AG08396 (cell line): Measurements from ENCODE around the gene ATP1A2.
"Not testable (repeated sequence)": the region's sequence is repeated elsewhere in the genome, so short reads cannot be mapped to it uniquely, and the experiment has no call there.

Experiments used
- DNase-seq: peaks from one replicate; pipeline ENCODE4 v3.0.0; 2012; ENCODE audit warnings: low spot score, mixed read lengths

Gene ATP1A2

GRCh38 chr1:160124705-160125478, 9.3 kb downstream of the ATP1A2 start:
- DNase-seq, result peak; percentile 83

DNA sequence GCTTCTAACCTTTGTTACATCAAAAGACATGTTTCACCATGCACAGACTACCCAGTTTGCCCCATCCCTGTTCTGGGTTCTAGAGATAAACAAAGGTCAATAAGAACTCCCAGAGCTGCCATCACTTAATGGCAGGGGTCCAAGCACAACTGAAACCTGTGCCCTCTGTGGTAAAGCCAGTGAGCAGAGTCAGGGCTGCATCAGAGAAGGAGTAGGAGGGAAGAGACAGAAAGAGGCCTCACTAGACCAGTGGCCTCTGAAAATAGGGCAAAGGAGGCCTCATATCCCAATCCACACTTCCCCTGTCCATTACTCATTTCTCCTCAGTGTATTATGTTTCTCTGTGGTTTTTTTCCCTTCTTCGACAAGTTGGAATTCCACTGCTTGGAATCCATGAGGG, 10.2 kb downstream of the ATP1A2 start:
- DNase-seq, result no peak

- not testable (repeated sequence) for DNase-seq
Observed at GRCh38 chr1:160126342-160126741, 10.8 kb downstream of the ATP1A2 start.

DNA sequence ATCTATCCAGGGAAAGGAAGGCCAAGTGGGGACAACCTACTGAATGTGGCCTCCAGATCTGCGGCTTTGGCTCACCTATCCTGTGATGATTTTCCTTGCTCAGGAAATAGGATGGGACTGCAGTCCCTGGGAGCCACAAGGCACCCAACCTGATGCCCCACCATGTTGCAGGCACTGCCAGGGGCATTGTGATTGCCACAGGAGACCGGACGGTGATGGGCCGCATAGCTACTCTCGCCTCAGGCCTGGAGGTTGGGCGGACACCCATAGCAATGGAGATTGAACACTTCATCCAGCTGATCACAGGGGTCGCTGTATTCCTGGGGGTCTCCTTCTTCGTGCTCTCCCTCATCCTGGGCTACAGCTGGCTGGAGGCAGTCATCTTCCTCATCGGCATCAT, 11.8 kb downstream of the ATP1A2 start:
- no peak for DNase-seq

DNA sequence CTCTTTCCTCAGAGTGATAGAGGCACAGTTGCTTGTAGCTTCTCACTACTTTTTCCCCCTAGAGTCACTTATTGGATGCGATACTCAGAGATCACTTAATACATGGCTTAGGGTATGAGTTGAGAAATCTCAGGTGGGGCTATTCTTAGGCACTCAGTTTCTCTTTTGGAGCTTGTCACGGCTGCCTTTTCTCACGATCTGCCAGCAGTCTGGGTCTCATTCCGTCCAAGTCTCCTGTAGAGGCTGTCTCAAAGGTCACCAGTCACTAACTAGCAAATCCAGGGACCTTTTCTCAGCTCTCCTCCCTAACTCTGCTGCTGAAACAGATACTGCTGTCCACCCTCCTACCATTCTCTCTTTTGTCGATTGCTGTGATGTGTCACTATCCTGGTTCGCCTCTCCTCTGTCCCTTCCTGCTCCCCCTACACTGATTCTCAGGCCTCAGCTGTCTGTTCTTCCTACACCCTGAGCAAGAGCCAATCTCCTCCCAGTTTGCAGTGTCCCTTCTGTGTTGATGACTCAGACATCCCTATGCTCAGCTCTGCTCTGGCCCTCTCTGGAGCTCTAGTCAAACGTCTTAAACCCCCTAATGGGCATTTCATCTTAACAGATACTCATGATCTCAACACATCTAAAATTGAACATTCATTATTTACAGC, 12.4 kb downstream of the ATP1A2 start:
- DNase-seq, result peak; percentile 67

DNA sequence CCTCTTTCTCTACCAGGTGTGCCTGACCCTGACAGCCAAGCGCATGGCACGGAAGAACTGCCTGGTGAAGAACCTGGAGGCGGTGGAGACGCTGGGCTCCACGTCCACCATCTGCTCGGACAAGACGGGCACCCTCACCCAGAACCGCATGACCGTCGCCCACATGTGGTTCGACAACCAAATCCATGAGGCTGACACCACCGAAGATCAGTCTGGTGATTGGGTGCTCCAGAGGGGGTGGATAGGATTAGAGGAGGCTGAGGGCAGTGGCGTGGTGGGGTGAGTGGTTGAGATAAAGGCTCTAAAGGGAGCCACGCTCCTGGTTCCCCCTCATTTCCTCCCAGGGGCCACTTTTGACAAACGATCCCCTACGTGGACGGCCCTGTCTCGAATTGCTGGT, 13.1 kb downstream of the ATP1A2 start:
- DNase-seq, result no peak

GRCh38 chr1:160129046-160129445, 13.5 kb downstream of the ATP1A2 start:
- peak; percentile 35 for DNase-seq

- DNase-seq, result no peak
Observed at GRCh38 chr1:160129558-160129957, 14.0 kb downstream of the ATP1A2 start.

DNA sequence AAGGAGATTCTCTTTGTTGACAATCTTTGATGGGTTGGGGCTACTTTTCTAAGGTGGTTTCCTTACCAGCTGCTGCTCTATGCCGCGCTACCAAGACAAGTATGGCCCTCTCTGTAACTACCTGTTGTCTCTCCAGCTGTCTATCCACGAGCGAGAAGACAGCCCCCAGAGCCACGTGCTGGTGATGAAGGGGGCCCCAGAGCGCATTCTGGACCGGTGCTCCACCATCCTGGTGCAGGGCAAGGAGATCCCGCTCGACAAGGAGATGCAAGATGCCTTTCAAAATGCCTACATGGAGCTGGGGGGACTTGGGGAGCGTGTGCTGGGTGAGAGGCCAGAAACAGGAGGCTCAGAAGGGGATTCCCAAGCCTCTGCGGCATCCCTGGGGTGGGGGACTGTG, 14.4 kb downstream of the ATP1A2 start:
- DNase-seq, result no peak

- no peak for DNase-seq
Observed at GRCh38 chr1:160130486-160130885, 14.9 kb downstream of the ATP1A2 start.

- no peak for DNase-seq
Observed at GRCh38 chr1:160130939-160131338, 15.4 kb downstream of the ATP1A2 start.

GRCh38 chr1:160131803-160132565, 16.4 kb downstream of the ATP1A2 start:
- DNase-seq, result no peak

GRCh38 chr1:160133990-160134770, 18.6 kb downstream of the ATP1A2 start:
- DNase-seq, result no peak

- no peak for DNase-seq
Observed at GRCh38 chr1:160134791-160135572, 19.4 kb downstream of the ATP1A2 start.

DNA sequence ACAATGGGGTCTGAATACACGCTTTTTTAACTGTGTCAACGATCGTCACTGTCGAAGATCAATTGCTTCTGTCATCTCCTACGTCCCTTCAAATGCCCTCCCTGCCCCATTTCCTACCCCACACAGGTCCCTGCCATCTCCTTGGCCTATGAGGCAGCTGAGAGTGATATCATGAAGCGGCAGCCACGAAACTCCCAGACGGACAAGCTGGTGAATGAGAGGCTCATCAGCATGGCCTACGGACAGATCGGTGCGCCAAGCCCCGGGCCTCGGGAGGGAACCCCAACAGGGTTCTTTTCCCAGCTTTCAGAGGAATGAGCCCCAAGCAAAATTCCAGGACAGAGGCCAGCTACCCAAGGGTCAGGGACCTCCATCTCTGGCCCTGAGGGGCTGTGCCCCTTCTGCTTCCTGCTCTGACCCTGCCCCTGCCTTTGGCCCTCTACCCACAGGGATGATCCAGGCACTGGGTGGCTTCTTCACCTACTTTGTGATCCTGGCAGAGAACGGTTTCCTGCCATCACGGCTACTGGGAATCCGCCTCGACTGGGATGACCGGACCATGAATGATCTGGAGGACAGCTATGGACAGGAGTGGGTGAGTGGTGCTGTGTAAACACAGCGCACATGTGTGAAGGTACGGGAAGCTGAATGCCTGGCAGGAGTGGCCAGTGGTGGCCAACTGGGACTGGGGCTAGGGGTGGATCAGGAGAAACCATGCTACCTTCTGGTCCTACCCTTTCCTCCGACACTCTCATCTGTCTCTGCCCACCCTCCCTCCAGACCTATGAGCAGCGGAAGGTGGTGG, 20.8 kb downstream of the ATP1A2 start:
- DNase-seq, result no peak

DNA sequence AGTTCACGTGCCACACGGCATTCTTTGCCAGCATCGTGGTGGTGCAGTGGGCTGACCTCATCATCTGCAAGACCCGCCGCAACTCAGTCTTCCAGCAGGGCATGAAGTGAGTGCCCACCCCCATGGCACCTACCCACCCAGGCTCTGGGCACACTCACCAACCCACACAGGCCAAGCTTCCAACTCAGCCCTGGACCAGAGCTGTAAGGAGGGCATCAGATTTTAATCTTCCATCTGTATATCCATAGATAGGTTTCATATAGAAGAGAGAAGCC, 21.3 kb downstream of the ATP1A2 start:
- no peak for DNase-seq

DNA sequence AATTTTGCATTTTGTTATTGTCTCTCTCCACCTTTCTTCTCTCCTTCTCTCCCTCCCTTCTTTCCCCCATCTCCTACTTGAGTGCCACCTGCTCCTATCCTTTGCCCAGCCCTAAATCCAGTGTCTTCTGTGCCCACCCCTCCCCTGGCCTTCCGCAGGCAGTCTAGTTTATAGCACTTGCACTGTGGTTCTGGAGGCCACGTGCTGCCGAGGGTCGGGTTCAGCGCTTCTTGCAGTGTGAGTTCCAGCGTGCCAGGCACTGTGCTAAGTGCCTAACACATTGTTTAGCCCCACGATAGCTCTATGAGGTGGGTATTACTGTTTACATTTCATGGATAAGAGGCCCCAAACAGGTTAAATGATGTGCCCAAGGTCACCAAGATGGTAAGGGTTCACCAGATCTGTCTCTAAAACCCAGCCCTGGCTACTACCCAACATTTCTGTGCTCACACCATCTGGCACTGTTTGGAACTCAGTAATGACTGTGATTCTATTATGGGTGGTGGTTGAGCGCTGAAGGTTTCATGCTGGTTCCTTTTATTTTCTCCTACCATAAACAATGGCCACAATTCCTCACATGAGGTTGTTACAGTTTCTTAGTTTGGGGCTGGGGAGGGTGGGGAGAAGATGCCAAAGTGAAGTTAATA, 21.8 kb downstream of the ATP1A2 start:
- no peak for DNase-seq

DNA sequence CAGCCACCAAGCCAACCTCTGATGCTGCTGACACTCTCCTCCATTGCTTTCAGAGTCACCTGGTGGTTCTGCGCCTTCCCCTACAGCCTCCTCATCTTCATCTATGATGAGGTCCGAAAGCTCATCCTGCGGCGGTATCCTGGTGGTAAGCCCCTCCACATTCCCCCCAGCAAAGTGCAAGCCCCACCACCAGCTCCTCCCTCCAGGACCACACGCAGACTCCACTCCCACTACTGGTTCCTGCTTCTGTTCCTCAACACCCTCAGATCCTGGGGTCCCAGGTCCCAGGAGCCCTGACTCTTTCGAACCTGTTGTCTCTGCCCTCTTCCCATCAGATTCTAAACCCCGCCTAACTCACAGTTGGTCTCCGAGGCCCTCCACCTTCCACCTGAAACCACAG, 24.3 kb downstream of the ATP1A2 start:
- DNase-seq, result no peak

DNA sequence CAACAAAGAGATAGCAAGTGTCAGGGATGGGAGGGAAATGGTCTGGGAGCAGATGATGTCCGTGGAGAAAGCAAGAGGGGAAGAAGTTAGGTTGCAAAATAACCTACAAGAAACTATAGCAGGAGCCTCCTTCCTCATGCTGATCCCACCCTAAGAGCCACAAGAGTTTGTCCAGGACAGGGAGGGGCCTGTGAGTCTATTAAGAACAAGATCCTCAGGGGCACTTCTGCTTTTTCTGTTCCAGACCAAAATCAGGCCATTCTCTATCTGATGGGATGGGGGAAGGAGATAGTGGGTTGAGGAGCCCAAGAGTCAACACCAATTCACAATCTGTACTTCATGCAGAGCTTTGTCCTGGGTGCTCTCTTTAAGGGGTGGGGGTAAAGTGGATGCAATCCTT, 28.1 kb downstream of the ATP1A2 start:
- DNase-seq, result no peak

GRCh38 chr1:160144921-160145320, 29.4 kb downstream of the ATP1A2 start:
- peak; percentile 33 for DNase-seq
